Measurements from ENCODE around the gene DOCK1. TPM values are rescaled to one million over a fixed set of nuclear protein-coding genes. Genes with fewer than 3 reads are reported as not detected.

DOCK1 gene
- total RNA-seq, 2 donors from 2014 or later, result 41.2 to 56.0 TPM

DNA sequence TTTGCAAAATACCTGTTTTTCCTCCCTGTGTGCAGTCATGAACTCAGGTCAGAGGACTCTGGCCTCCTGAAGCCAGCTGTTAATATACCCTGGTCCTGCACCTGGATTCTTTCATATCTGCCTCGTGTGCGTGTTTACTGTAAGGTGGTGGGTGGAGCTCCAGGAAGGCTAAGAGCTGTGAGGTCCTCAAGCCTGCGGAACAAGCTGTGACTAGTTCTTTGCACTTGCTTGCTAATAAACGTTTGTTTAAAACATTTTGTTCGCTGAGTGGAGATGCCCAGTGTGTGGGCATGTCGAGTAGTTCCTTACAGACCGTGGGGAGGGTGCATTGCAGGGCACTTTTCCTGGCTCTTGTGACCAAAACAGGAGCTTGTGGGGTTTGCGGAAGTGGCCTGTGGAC is 139.0 kb downstream of the DOCK1 start:
- no peak overlapping the region for H3K4me3 ChIP-seq
- H3K36me3 ChIP-seq, result no peaks in the 10 kb centered on the region
- TF ChIP-seq POLR2AphosphoS5 (IDR thresholded peaks at IDR 0.05), result peak; percentile 95
- TF ChIP-seq, protein P1, sequence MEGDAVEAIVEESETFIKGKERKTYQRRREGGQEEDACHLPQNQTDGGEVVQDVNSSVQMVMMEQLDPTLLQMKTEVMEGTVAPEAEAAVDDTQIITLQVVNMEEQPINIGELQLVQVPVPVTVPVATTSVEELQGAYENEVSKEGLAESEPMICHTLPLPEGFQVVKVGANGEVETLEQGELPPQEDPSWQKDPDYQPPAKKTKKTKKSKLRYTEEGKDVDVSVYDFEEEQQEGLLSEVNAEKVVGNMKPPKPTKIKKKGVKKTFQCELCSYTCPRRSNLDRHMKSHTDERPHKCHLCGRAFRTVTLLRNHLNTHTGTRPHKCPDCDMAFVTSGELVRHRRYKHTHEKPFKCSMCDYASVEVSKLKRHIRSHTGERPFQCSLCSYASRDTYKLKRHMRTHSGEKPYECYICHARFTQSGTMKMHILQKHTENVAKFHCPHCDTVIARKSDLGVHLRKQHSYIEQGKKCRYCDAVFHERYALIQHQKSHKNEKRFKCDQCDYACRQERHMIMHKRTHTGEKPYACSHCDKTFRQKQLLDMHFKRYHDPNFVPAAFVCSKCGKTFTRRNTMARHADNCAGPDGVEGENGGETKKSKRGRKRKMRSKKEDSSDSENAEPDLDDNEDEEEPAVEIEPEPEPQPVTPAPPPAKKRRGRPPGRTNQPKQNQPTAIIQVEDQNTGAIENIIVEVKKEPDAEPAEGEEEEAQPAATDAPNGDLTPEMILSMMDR (IDR thresholded peaks at IDR 0.05), result no peak
- TF ChIP-seq POLR2A (IDR thresholded peaks at IDR 0.05), result peak; percentile 36
- peak; percentile 85 for DNase-seq (ENCODE audit: low spot score)
- H3K27me3 ChIP-seq (replicated peaks; ENCODE audit: insufficient read depth), result no peaks in the 10 kb centered on the region
- 27% methylated on average over 8 of the region's 8 CpGs for WGBS
- no peaks in the 10 kb centered on the region for H3K9me3 ChIP-seq
- intact Hi-C loops (cut with DNase I), result no loop called here
- H3K27ac ChIP-seq, result peak overlapping the region; percentile 26 to 41
- H3K4me1 ChIP-seq (replicated peaks), result peaks cover 5% of the 10 kb centered on the region

DNA sequence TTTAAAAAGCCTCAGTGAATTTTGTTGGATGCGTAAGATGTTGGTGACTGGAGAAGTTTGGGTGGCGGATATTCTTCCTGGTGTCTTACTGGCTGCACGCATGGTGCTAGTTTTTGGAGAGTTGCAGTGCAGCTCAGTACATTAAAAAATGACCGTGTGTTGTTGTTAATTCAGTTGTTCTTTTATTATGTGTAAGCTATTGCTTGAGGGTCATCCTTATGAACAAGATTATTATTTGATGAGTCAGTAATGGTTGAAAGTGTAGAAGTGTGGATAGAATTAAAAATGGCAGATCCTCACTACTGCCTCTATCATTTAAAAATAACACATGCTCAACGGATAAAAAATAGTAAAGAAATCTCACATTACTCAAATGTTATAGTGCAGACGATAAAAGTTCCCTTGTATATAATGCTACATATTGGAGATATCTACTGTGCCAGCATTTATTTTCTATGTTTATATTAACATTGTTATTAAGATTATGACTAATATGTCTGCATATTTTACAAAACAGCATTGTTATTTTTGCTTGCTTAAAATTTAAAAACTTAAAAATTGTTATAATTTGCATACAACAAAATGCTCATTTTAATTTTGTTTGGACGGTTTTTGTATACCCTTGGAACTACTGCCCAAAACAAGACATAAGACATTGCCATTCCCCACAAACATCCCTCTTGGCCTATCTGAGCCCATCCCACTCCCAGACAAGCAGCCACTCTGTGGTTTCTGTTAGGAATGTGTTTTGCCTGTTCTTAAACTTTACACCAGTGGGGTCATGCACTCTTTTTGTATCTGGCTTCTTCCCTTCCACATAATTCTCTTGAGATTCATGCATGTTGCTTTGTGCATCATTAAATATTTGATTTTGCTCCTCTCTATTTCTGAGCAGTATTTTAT is 142.0 kb downstream of the DOCK1 start:
- WGBS, result 91% methylated on average over 7 of the region's 7 CpGs
- Histone ChIP-seq H3K27ac (no peak overlapping the region), H3K4me3 (no peak overlapping the region), H3K4me1 (replicated peaks) (peaks cover 5% of the 10 kb centered on the region), H3K36me3 (no peaks in the 10 kb centered on the region), H3K27me3 (replicated peaks; ENCODE audit: insufficient read depth) (no peaks in the 10 kb centered on the region), H3K9me3 (no peaks in the 10 kb centered on the region)
- no peak for DNase-seq (ENCODE audit: low spot score)
- TF ChIP-seq, protein P1 (IDR thresholded peaks at IDR 0.05), result no peak
- no peak for TF ChIP-seq POLR2AphosphoS5 (IDR thresholded peaks at IDR 0.05)
- intact Hi-C loops (cut with DNase I), result no loop called here

DNA sequence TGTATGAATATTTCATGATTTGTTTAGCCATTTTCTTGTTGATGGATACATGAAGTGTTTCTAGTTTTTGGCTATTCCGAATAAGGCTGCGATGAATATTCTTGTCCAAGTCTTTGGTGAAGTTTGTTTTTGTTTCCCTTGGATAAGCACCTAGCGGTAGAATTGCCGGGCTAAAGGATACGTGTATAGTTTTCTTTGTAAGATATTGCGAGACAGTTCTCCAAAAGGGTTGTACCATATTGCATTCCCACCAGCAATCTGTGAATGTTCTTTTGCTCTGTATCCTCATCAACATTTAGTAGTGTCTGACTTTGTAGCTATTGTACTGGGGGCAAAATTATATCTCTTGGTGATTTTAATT is 142.6 kb downstream of the DOCK1 start:
- Histone ChIP-seq H3K4me1 (replicated peaks) (peaks cover 5% of the 10 kb centered on the region), H3K4me3 (no peak overlapping the region), H3K36me3 (no peaks in the 10 kb centered on the region), H3K9me3 (no peaks in the 10 kb centered on the region), H3K27ac (no peak overlapping the region), H3K27me3 (replicated peaks; ENCODE audit: insufficient read depth) (no peaks in the 10 kb centered on the region)
- WGBS, result 96% methylated on average over 6 of the region's 6 CpGs
- TF ChIP-seq, protein P1 (IDR thresholded peaks at IDR 0.05), result no peak
- no peak for TF ChIP-seq POLR2AphosphoS5 (IDR thresholded peaks at IDR 0.05)
- no peak for DNase-seq (ENCODE audit: low spot score)
- intact Hi-C loops (cut with DNase I), result no loop called here

DNA sequence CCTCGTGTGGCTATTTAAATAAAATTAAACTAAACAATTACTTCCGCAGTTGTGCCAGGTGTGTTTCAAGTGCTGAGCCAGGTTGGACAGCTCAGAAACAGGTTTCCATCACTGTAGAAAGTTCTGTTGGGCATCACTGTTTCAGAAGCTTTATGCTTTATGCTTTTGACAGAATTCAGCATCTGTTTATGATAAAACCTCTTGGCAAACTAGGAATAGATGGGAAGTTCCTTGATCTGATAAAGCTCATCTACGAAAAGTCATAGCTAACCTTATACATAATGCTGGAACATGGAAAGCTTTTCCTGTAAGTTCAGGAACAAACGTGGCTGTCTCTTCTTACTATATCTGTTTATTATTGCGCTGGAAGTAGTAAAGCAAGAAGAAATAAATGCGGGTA is 143.4 kb downstream of the DOCK1 start:
- Histone ChIP-seq H3K27me3 (replicated peaks; ENCODE audit: insufficient read depth) (no peaks in the 10 kb centered on the region), H3K4me1 (replicated peaks) (peaks cover 4% of the 10 kb centered on the region), H3K9me3 (no peaks in the 10 kb centered on the region), H3K27ac (no peak overlapping the region), H3K36me3 (no peaks in the 10 kb centered on the region), H3K4me3 (no peak overlapping the region)
- 60% methylated on average over 6 of the region's 6 CpGs for WGBS
- DNase-seq (ENCODE audit: low spot score), result no peak
- intact Hi-C loops (cut with DNase I), result no loop called here
- TF ChIP-seq, protein P1 (IDR thresholded peaks at IDR 0.05), result no peak
- TF ChIP-seq POLR2A (IDR thresholded peaks at IDR 0.05) (no peak), POLR2AphosphoS5 (IDR thresholded peaks at IDR 0.05) (no peak)

DNA sequence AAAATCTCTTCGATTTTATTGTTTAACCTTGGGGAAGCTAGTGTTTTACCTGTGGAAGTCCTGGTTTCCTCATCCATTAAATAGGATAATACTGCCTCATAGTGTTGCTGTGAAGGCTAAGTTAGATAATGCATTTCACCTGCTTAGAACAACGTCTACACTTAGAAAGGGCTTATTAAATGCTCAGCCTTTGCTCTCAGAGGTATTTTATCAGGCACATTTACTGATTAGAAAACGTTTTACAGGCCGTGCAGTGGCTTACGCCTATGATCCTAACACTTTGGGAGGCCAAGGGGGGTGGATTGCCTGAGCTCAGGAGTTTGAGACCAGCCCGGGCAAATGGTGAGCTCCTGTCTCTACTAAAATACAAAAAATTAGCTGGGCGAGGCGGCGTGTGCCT is 146.8 kb downstream of the DOCK1 start:
- 92% methylated on average over 9 of the region's 9 CpGs for WGBS
- intact Hi-C loops (cut with DNase I), result no loop called here
- Histone ChIP-seq H3K36me3 (no peaks in the 10 kb centered on the region), H3K27ac (no peak overlapping the region), H3K9me3 (no peaks in the 10 kb centered on the region), H3K27me3 (replicated peaks; ENCODE audit: insufficient read depth) (no peaks in the 10 kb centered on the region), H3K4me3 (no peak overlapping the region), H3K4me1 (replicated peaks) (no peaks in the 10 kb centered on the region)
- no peak for DNase-seq (ENCODE audit: low spot score)
- TF ChIP-seq POLR2A (IDR thresholded peaks at IDR 0.05) (no peak), POLR2AphosphoS5 (IDR thresholded peaks at IDR 0.05) (no peak)
- TF ChIP-seq, protein P1 (IDR thresholded peaks at IDR 0.05), result no peak
